Measurements from ENCODE around the gene TNFRSF18. TPM values are rescaled to one million over a fixed set of nuclear protein-coding genes. Genes with fewer than 3 reads are reported as not detected.
A peak's percentile ranks its signal among the peaks of the same experiment; 100 is the strongest.

TNFRSF18 gene
- total RNA-seq, 2 experiments from 2014 or later: not detected

- TF ChIP-seq EZH2phosphoT487 (IDR thresholded peaks at IDR 0.05; ENCODE audit: borderline replicate concordance, low read depth, low read length): no peak
- TF ChIP-seq CTCF (conservative IDR thresholded peaks at IDR 0.05; ENCODE audit: low read length): no peak
- no peaks in the 10 kb centered on the region for H3K9me3 ChIP-seq (ENCODE audit: low read length)
- no peak for DNase-seq (ENCODE audit: low spot score)
- H3K79me2 ChIP-seq (ENCODE audit: insufficient read depth, low read depth, low read length): no peaks in the 10 kb centered on the region
- CTCF ChIA-PET (ENCODE audit: unreplicated experiment): no interaction called here
- H3K36me3 ChIP-seq (ENCODE audit: insufficient read depth, low read length): peaks cover 45% of the 10 kb centered on the region
- H2AFZ ChIP-seq (ENCODE audit: low read length): no peak overlapping the region
- H3K27ac ChIP-seq (ENCODE audit: low read depth, low read length, poor library complexity, severe bottlenecking): no peak overlapping the region
- H3K4me2 ChIP-seq (ENCODE audit: low read length): no peak overlapping the region
- H3K4me1 ChIP-seq (ENCODE audit: insufficient read depth, low read length, poor library complexity, severe bottlenecking): no peaks in the 10 kb centered on the region
- POLR2A ChIA-PET: no interaction called here
- TSS peak; percentile 90 for BruUV-seq (replicated peaks)
- intact Hi-C loops (cut with micrococcal nuclease; ENCODE audit: unreplicated experiment): no loop called here
- H3K9me2 ChIP-seq (ENCODE audit: insufficient read depth, low read length): no peaks in the 10 kb centered on the region
- no peaks in the 10 kb centered on the region for H4K20me1 ChIP-seq (ENCODE audit: insufficient read depth, low read length)
- H3K4me3 ChIP-seq (ENCODE audit: low read depth, low read length, poor library complexity, severe bottlenecking): no peak overlapping the region
Measured at GRCh38 chr1:1216770-1217620, 10.6 kb upstream of the TNFRSF18 start.

GRCh38 chr1:1215881-1216605, 9.7 kb upstream of the TNFRSF18 start:
- CTCF ChIA-PET (ENCODE audit: unreplicated experiment): no interaction called here
- DNase-seq (ENCODE audit: low spot score): no peak
- Histone ChIP-seq H4K20me1 (ENCODE audit: insufficient read depth, low read length) (no peaks in the 10 kb centered on the region), H3K79me2 (ENCODE audit: insufficient read depth, low read depth, low read length) (no peaks in the 10 kb centered on the region), H2AFZ (ENCODE audit: low read length) (no peak overlapping the region), H3K4me3 (ENCODE audit: low read depth, low read length, poor library complexity, severe bottlenecking) (no peak overlapping the region), H3K4me2 (ENCODE audit: low read length) (no peak overlapping the region), H3K27ac (ENCODE audit: low read depth, low read length, poor library complexity, severe bottlenecking) (no peak overlapping the region), H3K9me3 (ENCODE audit: low read length) (no peaks in the 10 kb centered on the region), H3K9me2 (ENCODE audit: insufficient read depth, low read length) (no peaks in the 10 kb centered on the region), H3K36me3 (ENCODE audit: insufficient read depth, low read length) (peaks cover 37% of the 10 kb centered on the region), H3K4me1 (ENCODE audit: insufficient read depth, low read length, poor library complexity, severe bottlenecking) (no peaks in the 10 kb centered on the region)
- TF ChIP-seq CTCF (conservative IDR thresholded peaks at IDR 0.05; ENCODE audit: low read length): no peak
- no peak for TF ChIP-seq EZH2phosphoT487 (IDR thresholded peaks at IDR 0.05; ENCODE audit: borderline replicate concordance, low read depth, low read length)
- intact Hi-C loops (cut with micrococcal nuclease; ENCODE audit: unreplicated experiment): no loop called here
- POLR2A ChIA-PET: no interaction called here
- no TSS peak for BruUV-seq (replicated peaks)

Measured in OCI-LY7 (cell line).